Left kidney (tissue), 2 donors: ENCODE results near the gene SLC39A6. TPM values are rescaled to one million over a fixed set of nuclear protein-coding genes. Genes with fewer than 3 reads are reported as not detected.
A peak's percentile ranks its signal among the peaks of the same experiment; 100 is the strongest.
"Not testable (repeated sequence)": the region's sequence is repeated elsewhere in the genome, so short reads cannot be mapped to it uniquely, and the experiment has no call there.

Experiments used
- DNase-seq: peaks from one replicate; pipeline ENCODE4 v3.0.0-alpha.2; 2013
- polyA plus RNA-seq: library from polyadenylated mRNA; unstranded; fragments of 120-200 nt; gene quantifications from one replicate; pipeline ENCODE4 v1.2.1, GENCODE V29; 2013; ENCODE audit not compliant: insufficient read length

SLC39A6 gene
- polyA plus RNA-seq, 1 donor: 81.6 TPM

- no peak for DNase-seq
Observed at GRCh38 chr18:36142751-36143150, 13.6 kb upstream of the SLC39A6 start.

DNA sequence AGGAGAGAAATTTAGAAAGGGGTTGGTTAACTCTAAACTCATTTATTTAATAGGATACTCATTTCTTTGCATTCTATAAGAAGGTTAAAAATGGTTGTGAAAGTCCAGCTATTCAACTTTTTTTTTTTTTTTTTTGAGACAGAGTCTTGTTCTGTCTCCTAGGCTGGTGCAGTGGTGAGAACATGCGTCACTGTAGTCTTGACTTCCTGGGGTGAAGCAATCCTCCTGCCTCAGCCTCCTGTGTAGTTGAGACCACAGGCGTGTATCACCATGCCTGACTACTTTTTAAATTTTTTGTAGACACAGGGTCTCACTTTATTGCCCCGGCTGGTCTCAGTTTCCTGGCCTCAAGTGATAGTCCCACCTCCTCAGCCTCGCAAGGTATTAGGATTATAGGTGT, 12.4 kb upstream of the SLC39A6 start:
- no peak for DNase-seq

DNA sequence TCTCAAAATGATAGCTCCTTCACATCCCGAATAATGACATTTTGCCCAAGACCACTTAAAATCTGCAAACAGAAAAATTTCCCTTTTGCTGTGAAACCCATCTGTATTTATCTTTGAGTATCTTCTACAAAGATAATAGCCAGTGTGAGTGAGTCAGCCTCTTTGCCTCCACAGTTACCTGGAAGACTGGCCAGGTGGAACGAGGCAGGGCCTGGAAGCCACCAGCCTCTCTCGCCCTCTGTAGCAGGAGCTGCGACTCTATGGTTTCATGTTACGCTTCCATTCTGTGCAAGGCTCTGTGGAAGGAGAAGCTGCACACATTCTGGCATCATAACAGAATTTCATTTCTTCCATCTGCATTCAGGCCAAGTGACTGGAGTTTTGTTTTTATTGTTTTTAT, 10.1 kb upstream of the SLC39A6 start:
- DNase-seq: no peak

- DNase-seq: no peak
Observed at GRCh38 chr18:36135264-36135663, 6.1 kb upstream of the SLC39A6 start.

DNA sequence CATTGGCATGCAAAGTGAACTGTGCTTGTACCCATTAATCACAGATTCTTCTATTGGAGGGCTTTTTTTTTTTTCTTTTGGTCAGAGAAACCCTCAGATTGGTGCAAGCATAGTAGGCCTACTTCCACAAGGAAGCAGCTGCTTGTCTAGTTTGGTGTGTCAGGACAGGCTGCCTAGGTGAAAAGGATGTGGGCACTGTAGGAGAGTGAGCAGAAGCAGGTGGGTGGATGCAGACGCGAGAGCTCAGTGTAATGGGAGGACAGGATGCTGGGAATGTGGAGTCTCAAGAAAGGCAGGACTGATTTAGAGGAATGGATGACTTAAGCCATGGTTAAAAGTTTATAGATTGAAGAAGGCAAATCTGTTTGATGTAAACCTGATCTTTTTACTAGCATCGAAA, 3.6 kb upstream of the SLC39A6 start:
- DNase-seq: no peak

GRCh38 chr18:36131692-36132483, 2.7 kb upstream of the SLC39A6 start:
- no peak for DNase-seq

- DNase-seq: no peak
Observed at GRCh38 chr18:36130883-36131653, 1.9 kb upstream of the SLC39A6 start.

DNA sequence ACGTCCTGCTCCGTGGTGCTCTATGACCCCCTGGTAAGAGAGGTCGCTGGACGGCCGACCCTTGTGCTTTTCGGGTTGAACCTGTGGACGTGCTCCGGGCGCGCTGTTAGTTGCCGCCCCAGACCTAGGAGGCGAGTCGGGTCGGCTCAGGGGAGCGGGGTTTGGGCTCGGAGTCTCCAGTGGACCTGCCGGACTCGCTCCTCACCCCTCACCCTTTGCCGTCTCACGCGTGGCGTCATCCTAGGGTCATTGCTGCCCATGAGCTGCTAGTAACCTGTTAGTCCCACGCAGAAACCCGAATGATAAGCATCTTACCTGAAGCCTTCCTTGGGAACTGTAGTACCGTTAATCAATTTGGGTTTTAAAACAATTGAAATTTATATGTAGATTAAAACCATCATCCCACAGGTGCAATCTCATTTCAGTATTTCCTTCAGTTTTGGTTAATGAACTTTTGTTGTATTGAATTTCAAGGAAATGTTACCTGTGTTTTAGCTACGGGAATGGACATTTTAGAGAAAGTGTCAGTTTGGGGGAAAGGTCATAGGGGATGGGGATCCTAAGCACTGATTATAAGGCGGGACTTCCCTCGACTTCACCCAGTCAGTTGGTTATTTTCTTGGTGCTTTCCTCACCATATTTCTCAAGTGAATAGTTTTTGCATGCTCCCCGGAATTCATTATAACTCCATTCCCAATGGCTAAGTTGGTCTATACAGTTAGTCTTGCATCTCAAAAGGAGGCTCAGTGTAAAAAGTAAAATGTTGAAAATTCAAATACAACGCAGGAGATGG, 1.1 kb upstream of the SLC39A6 start:
- DNase-seq: peak; percentile 12

DNA sequence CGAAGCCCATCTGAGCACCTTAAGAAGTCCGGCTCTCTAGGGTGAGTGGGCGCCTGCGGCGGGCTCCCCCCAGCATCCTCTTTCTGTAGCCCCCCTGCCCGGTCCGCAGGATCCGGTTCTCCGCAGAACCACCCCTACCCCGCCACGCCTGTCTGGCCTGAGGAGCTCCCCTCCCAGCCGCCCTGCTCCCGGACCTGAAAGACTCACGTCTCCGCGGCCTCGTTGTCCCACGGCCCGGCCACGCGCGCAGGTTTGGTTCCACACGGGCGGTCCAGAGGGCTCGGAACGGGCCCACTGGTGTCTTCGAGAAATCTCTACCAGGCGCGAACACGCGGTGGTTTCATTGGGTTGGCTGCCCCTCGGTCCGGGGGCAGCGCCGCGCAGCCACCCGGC, 237 bp downstream of the SLC39A6 start:
- DNase-seq: no peak

GRCh38 chr18:36128530-36128870, 640 bp downstream of the SLC39A6 start:
- peak; percentile 24 for DNase-seq

- peak; percentile 21 for DNase-seq
Observed at GRCh38 chr18:36127836-36128529, 1.2 kb downstream of the SLC39A6 start.

DNA sequence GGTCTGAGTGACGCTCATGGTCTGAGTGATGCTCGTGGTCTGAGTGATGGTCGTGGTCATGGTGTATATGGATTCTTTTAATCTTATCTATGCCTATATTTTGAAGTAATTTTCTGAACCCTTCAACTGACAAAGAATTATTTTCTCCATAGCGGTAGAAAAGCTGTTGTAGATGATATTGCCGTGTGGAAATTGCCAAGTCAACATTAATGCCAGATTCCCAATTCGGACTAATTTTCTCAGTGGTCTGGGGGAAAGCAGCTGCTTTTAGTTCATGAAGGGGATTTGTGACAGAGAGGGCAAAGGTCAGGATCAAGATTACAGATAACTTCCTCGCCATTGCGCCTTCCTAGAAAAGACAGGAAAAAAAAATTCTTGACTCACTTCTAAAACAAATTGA, 2.5 kb downstream of the SLC39A6 start:
- DNase-seq: no peak

- DNase-seq: no peak
Observed at GRCh38 chr18:36124841-36125240, 4.3 kb downstream of the SLC39A6 start.

DNA sequence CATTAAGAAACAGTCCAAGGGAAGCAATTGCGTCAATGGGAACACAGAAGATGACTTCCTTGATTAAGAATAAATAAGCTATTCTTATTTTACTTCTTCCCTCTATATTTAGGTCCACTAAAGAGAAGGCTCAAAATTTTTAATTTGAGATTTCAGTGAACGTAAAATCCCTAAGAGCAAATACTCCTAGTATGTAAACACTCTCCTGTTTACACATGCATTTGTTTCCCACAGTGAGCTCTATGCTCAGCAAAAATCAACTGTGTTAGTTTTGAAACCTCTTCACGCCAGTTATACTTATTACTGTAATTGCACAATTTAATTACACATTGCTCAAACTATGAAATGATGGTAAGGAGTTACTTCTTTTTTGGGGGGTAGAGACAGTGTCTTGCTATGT, 8.8 kb downstream of the SLC39A6 start:
- no peak for DNase-seq

DNA sequence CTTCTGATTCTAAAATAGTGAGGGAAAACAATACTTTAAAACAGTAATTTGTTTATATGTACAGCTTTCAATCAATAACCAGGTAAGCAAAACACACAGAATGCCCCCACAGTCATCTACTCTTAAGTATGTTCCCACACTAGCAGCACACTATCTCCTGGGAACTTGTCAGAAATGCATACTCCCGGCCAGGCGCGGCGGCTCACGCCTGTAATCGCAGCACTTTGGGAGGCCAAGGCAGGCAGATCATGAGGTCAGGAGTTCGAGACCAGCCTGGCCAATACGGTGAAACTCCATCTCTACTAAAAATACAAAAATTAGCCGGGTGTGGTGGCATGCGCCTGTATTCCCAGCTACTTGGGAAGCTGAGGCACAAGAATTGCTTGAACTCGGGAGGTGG, 12.4 kb downstream of the SLC39A6 start:
- DNase-seq: not testable (repeated sequence)

- no peak for DNase-seq
Observed at GRCh38 chr18:36114738-36115137, 14.4 kb downstream of the SLC39A6 start.

DNA sequence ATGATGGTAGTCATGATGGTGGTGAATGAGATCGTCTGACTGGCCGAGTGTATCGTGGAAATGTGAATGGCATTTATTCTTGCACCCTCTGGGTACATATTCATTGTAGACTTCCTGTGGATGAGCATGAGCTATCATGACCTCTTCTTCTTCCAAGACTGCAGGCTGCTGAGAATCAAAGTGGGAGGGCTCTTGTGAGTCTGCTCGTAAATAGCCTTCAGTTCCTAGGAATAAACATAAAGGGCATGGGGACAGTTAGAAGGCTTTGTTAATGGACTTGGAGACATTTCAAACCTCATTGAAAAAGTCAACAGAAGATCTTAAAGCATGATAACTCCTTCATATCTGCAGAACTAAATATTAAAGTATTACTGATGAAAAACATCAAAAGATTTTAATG, 14.9 kb downstream of the SLC39A6 start:
- no peak for DNase-seq

DNA sequence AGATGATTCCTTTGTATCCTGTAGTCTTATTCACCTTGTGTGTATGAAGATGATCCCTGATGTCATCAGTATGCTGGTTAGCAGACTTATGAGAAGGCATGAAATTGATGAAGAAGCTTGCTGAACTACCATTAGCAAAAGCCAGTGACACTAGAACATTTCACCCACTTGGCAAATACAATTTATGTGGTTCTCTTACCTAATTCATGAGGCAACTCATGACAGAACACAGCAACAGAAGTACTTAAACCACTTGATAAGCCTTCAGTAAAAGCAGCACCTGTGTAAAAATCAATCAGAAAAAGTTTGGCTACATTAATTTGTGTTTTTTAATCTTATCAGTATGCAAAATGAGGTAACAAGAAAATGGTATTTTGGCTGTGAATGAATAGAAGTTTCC, 16.8 kb downstream of the SLC39A6 start:
- DNase-seq: no peak

DNA sequence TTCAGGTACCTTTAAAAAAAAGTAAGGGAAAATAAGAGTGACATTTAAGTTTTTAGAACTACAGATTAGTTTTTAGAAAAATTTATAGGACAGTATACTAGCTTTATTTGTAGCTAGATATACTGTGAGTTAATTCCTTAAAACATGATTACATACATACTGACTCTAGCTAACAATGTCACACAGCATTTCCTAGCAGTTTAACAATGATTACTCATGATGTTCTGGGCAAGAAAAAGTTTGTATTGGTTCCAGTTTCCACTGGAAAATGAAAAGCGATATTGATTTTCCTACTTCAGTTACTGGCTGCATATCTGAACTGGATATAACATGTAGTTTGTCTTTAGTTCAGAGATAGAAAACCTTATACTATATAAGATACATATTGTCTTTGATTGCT, 19.4 kb downstream of the SLC39A6 start:
- no peak for DNase-seq

- DNase-seq: no peak
Observed at GRCh38 chr18:36108601-36109000, 20.5 kb downstream of the SLC39A6 start.

DNA sequence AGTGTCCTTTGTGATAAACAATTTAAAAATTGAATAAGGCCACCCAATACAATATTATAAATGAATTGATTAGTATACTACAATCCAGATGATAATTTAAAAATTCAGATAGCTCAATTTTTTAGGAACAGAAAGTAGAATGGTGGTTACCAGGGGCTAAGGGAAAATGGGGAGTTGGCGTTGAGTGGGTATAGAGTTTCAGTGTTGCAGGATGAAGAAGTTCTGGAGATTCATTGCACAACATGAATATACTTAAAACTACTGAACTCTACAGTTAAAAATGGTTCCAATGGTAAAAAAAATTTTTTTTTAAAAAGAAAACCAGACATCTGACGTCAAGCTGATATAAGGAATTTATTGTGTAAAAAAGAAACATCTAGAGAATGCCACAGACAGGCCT, 20.9 kb downstream of the SLC39A6 start:
- no peak for DNase-seq

DNA sequence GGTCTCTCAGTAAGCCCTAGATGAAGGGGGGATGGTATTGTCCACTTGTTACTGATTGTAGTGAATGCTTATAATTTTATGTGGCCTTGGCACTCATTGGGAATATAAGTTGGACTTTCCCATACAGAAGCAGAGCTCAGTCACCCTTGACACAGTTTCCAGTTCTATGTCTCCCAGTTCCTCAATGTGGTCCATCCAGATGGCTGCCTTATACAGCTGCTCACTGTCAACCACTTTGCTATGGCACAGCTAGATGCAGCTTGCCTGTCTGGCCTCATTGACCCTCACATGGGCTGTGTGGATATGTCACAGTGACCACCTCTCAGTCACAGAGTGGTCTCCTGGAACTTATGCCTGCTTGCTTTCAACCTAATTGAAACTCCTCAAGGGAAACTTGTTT, 21.7 kb downstream of the SLC39A6 start:
- no peak for DNase-seq
